ENCODE measurements around the gene ITGA2.

The ITGA2 gene

DNA sequence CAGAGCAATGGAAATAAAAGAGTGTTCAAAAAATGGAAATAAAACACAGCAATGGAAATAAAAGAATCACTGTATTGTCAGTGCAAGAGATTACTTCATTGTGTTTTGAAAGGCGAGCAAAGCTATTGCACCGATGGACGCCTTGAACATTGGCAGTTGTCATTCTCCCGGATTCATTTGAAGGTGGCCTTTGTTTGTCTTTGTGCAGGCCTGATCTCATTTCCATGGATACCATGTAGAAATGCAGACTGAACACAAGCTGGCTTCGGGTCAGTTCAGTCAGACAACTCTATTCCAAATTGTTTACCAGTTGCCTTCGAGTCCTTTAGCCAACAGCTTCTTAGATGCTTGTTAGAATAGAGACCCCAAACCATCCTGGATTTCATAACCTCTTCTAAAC lies 8.3 kb downstream of the ITGA2 start:
- DNase-seq (ENCODE audit: insufficient read length, low spot score) (no peak), FAIRE-seq (no peak)
- TF ChIP-seq POU2F2 (IDR thresholded peaks at IDR 0.05; ENCODE audit: low read depth, low read length), result no peak
- no peak for TF ChIP-seq POLR2AphosphoS5 (IDR thresholded peaks at IDR 0.05; ENCODE audit: low read depth, low read length)
- no peak for TF ChIP-seq POLR2A (IDR thresholded peaks at IDR 0.05; ENCODE audit: low read depth, low read length)
- no peak for TF ChIP-seq SPI1 (IDR thresholded peaks at IDR 0.05; ENCODE audit: low read depth, low read length)
- no peak for TF ChIP-seq TAF1 (IDR thresholded peaks at IDR 0.05; ENCODE audit: low read depth, low read length)
- no peak for TF ChIP-seq PAX5 (IDR thresholded peaks at IDR 0.05; ENCODE audit: insufficient read depth, low read length, severe bottlenecking)

DNA sequence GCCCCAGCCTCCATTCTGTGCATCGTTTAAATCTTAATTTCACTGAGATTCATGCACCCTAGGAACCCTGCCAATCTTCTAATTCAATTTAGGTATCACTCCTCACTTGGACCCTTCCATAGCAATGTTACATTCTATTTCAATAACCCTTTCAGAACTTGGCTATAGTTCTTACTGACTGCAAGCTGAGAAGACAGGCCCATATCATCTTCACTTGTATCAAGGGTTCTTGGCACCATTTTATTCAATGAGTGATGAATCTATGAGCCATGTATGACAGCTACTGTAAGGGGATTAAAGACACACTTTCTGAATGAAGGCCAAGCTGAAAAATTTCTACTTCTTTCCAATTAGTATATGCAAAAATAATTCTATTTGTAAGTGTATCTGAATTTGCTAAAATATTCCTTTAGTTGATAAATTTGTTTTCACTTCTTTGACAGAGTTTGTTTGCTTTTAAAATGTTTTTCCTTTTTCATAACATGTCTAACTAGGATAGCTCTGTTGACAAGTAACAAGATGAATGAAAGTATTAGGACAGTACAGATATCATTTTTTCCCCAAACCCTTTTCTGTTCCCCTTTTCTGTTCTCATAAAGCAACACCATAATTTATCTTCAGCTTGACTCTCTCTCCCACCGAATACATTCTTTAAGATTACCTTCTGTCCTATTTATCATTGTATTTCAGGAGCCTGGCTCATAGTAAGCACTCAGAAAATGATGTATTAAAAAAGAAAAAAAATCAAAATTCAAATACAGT lies 9.6 kb downstream of the ITGA2 start:
- DNase-seq (ENCODE audit: insufficient read length, low spot score), result no peak
- TF ChIP-seq POLR2A (IDR thresholded peaks at IDR 0.05; ENCODE audit: low read depth, low read length) (no peak), TAF1 (IDR thresholded peaks at IDR 0.05; ENCODE audit: low read depth, low read length) (no peak), POU2F2 (IDR thresholded peaks at IDR 0.05; ENCODE audit: low read depth, low read length) (no peak), SPI1 (IDR thresholded peaks at IDR 0.05; ENCODE audit: low read depth, low read length) (peak; percentile 77)
- no peak for FAIRE-seq

DNA sequence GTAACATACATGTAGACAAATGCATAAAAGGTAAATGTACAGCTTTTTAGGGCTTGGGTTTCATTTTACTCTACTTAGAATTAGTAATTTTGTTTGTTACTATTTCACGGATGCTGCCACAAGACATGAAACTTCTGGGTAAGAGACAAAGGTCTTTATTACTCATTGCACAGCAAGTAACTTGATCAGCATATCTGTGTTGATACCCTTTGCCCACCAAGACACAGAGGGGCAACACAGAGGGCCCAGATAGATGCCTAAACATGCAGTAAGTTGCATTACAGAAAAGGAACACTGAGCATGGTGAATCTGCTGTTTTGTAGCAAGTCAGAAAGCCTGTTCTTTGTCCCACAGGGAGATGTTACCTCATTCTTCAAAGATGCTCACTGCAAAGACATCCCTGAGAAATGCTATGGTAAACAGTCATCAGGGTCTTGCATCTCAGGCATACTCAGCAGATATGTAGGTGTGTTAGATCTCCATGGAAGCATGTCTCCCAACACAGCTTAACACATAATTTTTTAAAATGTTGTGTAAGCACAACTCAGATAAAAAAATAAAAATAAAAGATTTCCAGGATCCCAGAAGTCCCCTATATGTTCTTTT lies 10.3 kb downstream of the ITGA2 start:
- no peak for FAIRE-seq
- no peak for TF ChIP-seq TAF1 (IDR thresholded peaks at IDR 0.05; ENCODE audit: low read depth, low read length)
- TF ChIP-seq PAX5 (IDR thresholded peaks at IDR 0.05; ENCODE audit: insufficient read depth, low read length, severe bottlenecking), result no peak
- TF ChIP-seq POLR2AphosphoS5 (IDR thresholded peaks at IDR 0.05; ENCODE audit: low read depth, low read length), result no peak
- TF ChIP-seq POU2F2 (IDR thresholded peaks at IDR 0.05; ENCODE audit: low read depth, low read length), result no peak
- TF ChIP-seq SPI1 (IDR thresholded peaks at IDR 0.05; ENCODE audit: low read depth, low read length), result no peak
- no peak for DNase-seq (ENCODE audit: insufficient read length, low spot score)

DNA sequence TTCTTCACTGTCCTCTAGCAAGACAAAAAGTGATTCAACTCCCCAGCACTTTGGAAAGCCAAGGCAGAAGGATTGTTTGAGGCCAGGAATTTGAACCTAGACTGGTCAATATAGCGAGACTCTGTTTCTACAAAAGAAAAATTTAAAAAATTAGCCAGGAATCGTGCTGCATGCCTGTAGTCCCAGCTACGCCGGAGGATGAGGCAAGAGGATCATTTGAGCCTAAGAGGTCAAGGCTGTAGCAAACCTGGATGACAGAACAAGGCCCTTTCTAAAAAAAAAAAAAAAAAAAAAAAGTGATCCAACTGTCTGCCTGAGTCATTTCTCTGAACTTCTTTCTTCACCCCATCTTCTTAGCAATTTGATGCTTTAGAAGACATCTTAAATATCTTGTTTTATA lies 12.4 kb downstream of the ITGA2 start:
- FAIRE-seq (no peak), DNase-seq (ENCODE audit: insufficient read length, low spot score) (no peak)
- TF ChIP-seq PAX5 (IDR thresholded peaks at IDR 0.05; ENCODE audit: insufficient read depth, low read length, severe bottlenecking) (no peak), POU2F2 (IDR thresholded peaks at IDR 0.05; ENCODE audit: low read depth, low read length) (no peak), POLR2A (IDR thresholded peaks at IDR 0.05; ENCODE audit: low read depth, low read length) (no peak), SPI1 (IDR thresholded peaks at IDR 0.05; ENCODE audit: low read depth, low read length) (no peak), TAF1 (IDR thresholded peaks at IDR 0.05; ENCODE audit: low read depth, low read length) (no peak), POLR2AphosphoS5 (IDR thresholded peaks at IDR 0.05; ENCODE audit: low read depth, low read length) (no peak)

DNA sequence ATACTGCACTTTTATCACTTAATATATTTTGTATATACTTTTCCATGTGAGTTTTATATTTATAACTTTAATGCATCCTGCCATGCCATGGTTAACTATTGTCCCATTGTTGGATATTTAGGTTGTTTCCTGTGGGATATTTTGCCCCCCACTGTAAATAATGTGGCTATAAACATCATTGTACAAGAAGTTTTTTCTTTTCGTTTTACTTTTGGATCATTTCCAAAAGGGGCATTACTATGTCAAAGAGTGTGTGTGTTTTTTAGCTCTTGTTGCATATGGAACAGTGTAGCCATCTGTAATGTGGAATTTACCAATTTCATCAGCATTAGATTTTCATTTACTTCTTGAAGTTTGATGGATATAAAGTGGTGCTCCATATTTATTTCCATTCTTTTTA lies 13.3 kb downstream of the ITGA2 start:
- TF ChIP-seq POLR2A (IDR thresholded peaks at IDR 0.05; ENCODE audit: low read depth, low read length) (no peak), TAF1 (IDR thresholded peaks at IDR 0.05; ENCODE audit: low read depth, low read length) (no peak), POLR2AphosphoS5 (IDR thresholded peaks at IDR 0.05; ENCODE audit: low read depth, low read length) (no peak), SPI1 (IDR thresholded peaks at IDR 0.05; ENCODE audit: low read depth, low read length) (no peak), POU2F2 (IDR thresholded peaks at IDR 0.05; ENCODE audit: low read depth, low read length) (no peak), PAX5 (IDR thresholded peaks at IDR 0.05; ENCODE audit: insufficient read depth, low read length, severe bottlenecking) (no peak)
- DNase-seq (ENCODE audit: insufficient read length, low spot score) (no peak), FAIRE-seq (no peak)

DNA sequence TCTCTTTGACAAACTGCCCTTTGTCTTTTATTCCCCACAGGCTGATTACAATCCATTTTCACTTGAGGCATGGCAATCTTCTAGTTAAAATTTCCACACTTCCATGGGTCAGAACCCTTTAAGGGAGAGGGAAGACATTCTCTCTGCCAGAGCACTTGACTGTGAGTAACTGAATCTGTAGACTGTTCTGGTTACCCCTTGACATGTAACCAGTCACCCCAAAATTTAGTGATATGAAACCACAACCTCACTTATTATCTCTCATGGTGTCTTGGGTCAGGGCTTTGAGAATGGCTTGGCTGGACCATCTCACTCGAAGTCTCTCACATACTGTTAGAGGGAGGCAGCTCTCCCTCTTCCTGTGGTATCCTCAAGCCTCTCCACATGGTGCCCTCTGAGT lies 14.0 kb downstream of the ITGA2 start:
- no peak for TF ChIP-seq POU2F2 (IDR thresholded peaks at IDR 0.05; ENCODE audit: low read depth, low read length)
- TF ChIP-seq POLR2A (IDR thresholded peaks at IDR 0.05; ENCODE audit: low read depth, low read length), result no peak
- no peak for TF ChIP-seq SPI1 (IDR thresholded peaks at IDR 0.05; ENCODE audit: low read depth, low read length)
- no peak for TF ChIP-seq PAX5 (IDR thresholded peaks at IDR 0.05; ENCODE audit: insufficient read depth, low read length, severe bottlenecking)
- TF ChIP-seq TAF1 (IDR thresholded peaks at IDR 0.05; ENCODE audit: low read depth, low read length), result no peak
- no peak for TF ChIP-seq POLR2AphosphoS5 (IDR thresholded peaks at IDR 0.05; ENCODE audit: low read depth, low read length)
- no peak for FAIRE-seq
- no peak for DNase-seq (ENCODE audit: insufficient read length, low spot score)

DNA sequence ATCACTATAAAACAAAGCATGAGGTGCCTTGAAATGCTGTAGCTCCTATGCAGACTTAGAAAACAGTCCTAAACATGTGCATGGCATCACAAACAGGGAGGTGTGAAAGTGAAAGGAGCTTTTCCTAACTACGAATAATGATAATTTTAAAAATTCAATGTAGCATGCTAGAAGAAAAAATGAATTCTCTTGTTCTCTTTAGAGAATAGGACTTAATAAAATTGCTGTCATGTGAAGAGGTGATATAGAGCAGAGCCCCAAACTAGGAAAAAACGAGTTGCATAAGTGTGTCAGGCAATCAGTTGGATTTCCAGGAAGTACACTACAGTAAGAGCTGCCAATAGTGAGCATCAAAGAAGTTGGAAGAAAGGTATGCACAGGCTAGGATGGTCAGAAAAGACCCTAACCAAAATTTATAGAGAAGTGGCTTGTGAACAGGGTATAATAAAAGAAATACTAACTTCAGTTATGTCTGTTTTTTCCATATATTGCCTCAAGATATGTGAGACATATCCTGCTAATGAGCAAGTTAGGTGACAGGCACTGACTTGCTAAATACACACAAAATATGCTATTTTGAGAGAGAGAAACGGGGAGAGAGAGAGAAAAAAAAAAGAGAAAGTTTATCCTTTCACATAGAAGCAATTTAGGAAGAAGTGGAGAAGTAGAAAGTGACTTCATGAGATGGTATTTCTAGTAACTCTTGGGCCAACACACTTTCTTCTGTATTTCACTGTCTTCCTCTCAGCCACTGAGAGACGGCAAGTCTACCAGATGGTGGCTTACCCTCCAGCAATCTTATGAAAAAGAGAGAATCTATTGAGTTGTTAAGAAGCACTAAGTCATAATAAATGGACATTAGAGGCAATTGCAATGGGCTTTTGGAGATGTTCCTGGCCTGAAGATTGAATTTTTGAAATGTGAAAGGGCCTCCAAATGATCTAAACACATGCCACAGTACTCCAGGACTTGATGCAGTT lies 18.0 kb downstream of the ITGA2 start:
- TF ChIP-seq POLR2AphosphoS5 (IDR thresholded peaks at IDR 0.05; ENCODE audit: low read depth, low read length), result no peak
- TF ChIP-seq PAX5 (IDR thresholded peaks at IDR 0.05; ENCODE audit: insufficient read depth, low read length, severe bottlenecking), result no peak
- no peak for TF ChIP-seq TAF1 (IDR thresholded peaks at IDR 0.05; ENCODE audit: low read depth, low read length)
- TF ChIP-seq POLR2A (IDR thresholded peaks at IDR 0.05; ENCODE audit: low read depth, low read length), result no peak
- no peak for TF ChIP-seq SPI1 (IDR thresholded peaks at IDR 0.05; ENCODE audit: low read depth, low read length)
- no peak for TF ChIP-seq POU2F2 (IDR thresholded peaks at IDR 0.05; ENCODE audit: low read depth, low read length)
- no peak for FAIRE-seq

DNA sequence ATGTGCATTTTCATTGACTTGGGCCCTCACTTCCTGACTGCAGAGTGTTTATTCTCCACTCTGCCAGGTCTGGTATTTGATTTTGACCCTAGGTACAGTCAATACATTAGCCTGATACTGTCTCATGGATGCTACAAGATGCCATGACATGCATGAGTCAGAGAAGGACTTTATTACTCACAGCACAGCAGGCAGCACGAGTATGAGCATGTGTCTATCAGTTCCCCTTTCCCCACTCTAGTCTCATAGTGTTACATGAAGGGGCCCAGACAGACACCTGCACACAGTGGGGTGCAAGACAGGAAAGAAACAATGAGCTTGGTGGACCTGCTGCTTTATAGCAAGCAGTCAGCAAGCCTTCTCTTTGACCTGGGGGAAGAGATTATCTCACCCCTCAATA lies 19.6 kb downstream of the ITGA2 start:
- TF ChIP-seq POLR2A (IDR thresholded peaks at IDR 0.05; ENCODE audit: low read depth, low read length), result no peak
- TF ChIP-seq TAF1 (IDR thresholded peaks at IDR 0.05; ENCODE audit: low read depth, low read length), result no peak
- TF ChIP-seq PAX5 (IDR thresholded peaks at IDR 0.05; ENCODE audit: insufficient read depth, low read length, severe bottlenecking), result no peak
- peak; percentile 96 for TF ChIP-seq SPI1 (IDR thresholded peaks at IDR 0.05; ENCODE audit: low read depth, low read length)
- TF ChIP-seq POLR2AphosphoS5 (IDR thresholded peaks at IDR 0.05; ENCODE audit: low read depth, low read length), result no peak
- 0 out of 2 replicates have a peak, but pooled peaks have one; percentile 55 for TF ChIP-seq POU2F2 (IDR thresholded peaks at IDR 0.05; ENCODE audit: low read depth, low read length)
- peak; percentile 70 for FAIRE-seq
- no peak for DNase-seq (ENCODE audit: insufficient read length, low spot score)

More for the DNA sequence above, 18.0 kb downstream of the ITGA2 start:
- DNase-seq (ENCODE audit: insufficient read length, low spot score), result no peak

DNA sequence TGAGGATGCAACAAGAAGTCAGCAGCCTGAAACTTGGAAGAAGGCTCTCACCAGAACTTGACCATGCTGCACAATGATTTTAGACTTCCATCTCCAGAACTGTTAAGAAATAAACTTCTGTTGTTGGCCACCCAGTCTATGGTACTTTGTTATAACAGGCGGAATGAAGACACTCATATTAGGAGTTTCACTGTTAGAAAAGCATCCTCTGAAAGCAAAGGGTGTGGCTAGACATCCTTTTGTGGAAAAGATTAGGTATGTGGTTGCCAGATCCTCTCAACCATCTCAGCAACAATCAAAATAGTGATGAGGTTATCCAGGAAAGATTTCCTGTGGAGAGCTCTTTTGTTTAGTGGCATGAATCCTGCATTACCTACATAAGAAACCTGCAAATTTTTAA lies 20.7 kb downstream of the ITGA2 start:
- TF ChIP-seq PAX5 (IDR thresholded peaks at IDR 0.05; ENCODE audit: insufficient read depth, low read length, severe bottlenecking) (no peak), SPI1 (IDR thresholded peaks at IDR 0.05; ENCODE audit: low read depth, low read length) (no peak), POLR2AphosphoS5 (IDR thresholded peaks at IDR 0.05; ENCODE audit: low read depth, low read length) (no peak), TAF1 (IDR thresholded peaks at IDR 0.05; ENCODE audit: low read depth, low read length) (no peak), POU2F2 (IDR thresholded peaks at IDR 0.05; ENCODE audit: low read depth, low read length) (no peak), POLR2A (IDR thresholded peaks at IDR 0.05; ENCODE audit: low read depth, low read length) (no peak)
- FAIRE-seq (no peak), DNase-seq (ENCODE audit: insufficient read length, low spot score) (no peak)

All from GM12891 (cell line).